ENCODE data around the gene COL27A1.

Gene COL27A1

GRCh38 chr9:114169029-114169951, 14.0 kb downstream of the COL27A1 start:
- no peak for DNase-seq

GRCh38 chr9:114169952-114170770, 14.8 kb downstream of the COL27A1 start:
- DNase-seq: no peak

GRCh38 chr9:114170771-114171461, 15.6 kb downstream of the COL27A1 start:
- DNase-seq: no peak

GRCh38 chr9:114171500-114171899, 16.2 kb downstream of the COL27A1 start:
- DNase-seq: no peak

GRCh38 chr9:114172981-114173833, 17.9 kb downstream of the COL27A1 start:
- DNase-seq: no peak

- no peak for DNase-seq
Observed at GRCh38 chr9:114174557-114174875, 19.2 kb downstream of the COL27A1 start.

GRCh38 chr9:114174876-114175771, 19.8 kb downstream of the COL27A1 start:
- DNase-seq: no peak

- DNase-seq: no peak
Observed at GRCh38 chr9:114176624-114177291, 21.4 kb downstream of the COL27A1 start.

- no peak for DNase-seq
Observed at GRCh38 chr9:114177423-114178064, 22.2 kb downstream of the COL27A1 start.

- no peak for DNase-seq
Observed at GRCh38 chr9:114178076-114178475, 22.7 kb downstream of the COL27A1 start.

- no peak for DNase-seq
Observed at GRCh38 chr9:114178756-114179450, 23.6 kb downstream of the COL27A1 start.

GRCh38 chr9:114179516-114179915, 24.2 kb downstream of the COL27A1 start:
- DNase-seq: no peak

GRCh38 chr9:114180696-114181606, 25.6 kb downstream of the COL27A1 start:
- DNase-seq: no peak

- DNase-seq: no peak
Observed at GRCh38 chr9:114181607-114182409, 26.5 kb downstream of the COL27A1 start.

GRCh38 chr9:114183006-114183405, 27.7 kb downstream of the COL27A1 start:
- no peak for DNase-seq

- DNase-seq: no peak
Observed at GRCh38 chr9:114184071-114184470, 28.7 kb downstream of the COL27A1 start.

GRCh38 chr9:114184866-114185265, 29.5 kb downstream of the COL27A1 start:
- DNase-seq: no peak
